H1 (cell line): Measurements from ENCODE around the gene CD96. TPM values are rescaled to one million over a fixed set of nuclear protein-coding genes. Genes with fewer than 3 reads are reported as not detected.

Source experiments
- CTCF ChIA-PET: fragments of 300-600 bp; sonication (Branson Sonifier 250); formaldehyde crosslinking; loops from one replicate; lab custom pipeline; 2021; ENCODE audit not compliant: partially characterized antibody; lab: Charles Lee
- POLR2A ChIA-PET: fragments of 300-600 bp; sonication (Branson Sonifier 250); formaldehyde crosslinking; loops from one replicate; lab custom pipeline; 2021; ENCODE audit warnings: inconsistent platforms; ENCODE audit not compliant: partially characterized antibody; lab: Charles Lee
- DNase-seq, 2 experiments: peaks; one replicate each; pipeline versions ENCODE4 v3.0.0 to v3.0.0-alpha.2; 2010 to 2022; ENCODE audit warnings: low spot score in 2 of 2, low read depth in 1 of 2, mixed read lengths in 1 of 2
- FAIRE-seq: peaks from 2 replicates; lab custom pipeline; 2011; peaks lifted over from hg19 to GRCh38; lab: Jason Lieb, UNC
- H2AFZ ChIP-seq: 2 replicates; pipeline ENCODE4 v1.8.1; 2012; ENCODE audit warnings: low read length, inconsistent platforms
- H2AK5ac ChIP-seq: 2 replicates; pipeline ENCODE4 v1.6.1; 2013; ENCODE audit warnings: low read depth, low read length
- H2BK120ac ChIP-seq: replicated peaks from 2 replicates; pipeline ENCODE3; 2013; ENCODE audit warnings: low read depth, low read length, inconsistent platforms
- H2BK12ac ChIP-seq: 2 replicates; pipeline ENCODE4 v1.6.1; 2013; ENCODE audit warnings: low read depth, low read length
- H2BK15ac ChIP-seq: 2 replicates; pipeline ENCODE4 v1.6.1; 2013; ENCODE audit warnings: low read length
- H2BK20ac ChIP-seq: 2 replicates; pipeline ENCODE4 v1.6.1; 2013; ENCODE audit warnings: low read length
- H2BK5ac ChIP-seq: 2 replicates; pipeline ENCODE4 v1.6.1; 2013; ENCODE audit warnings: low read depth, low read length
- H3K14ac ChIP-seq: 2 replicates; pipeline ENCODE4 v1.6.1; 2013; ENCODE audit warnings: inconsistent platforms; ENCODE audit not compliant: insufficient read length
- H3K18ac ChIP-seq: 2 replicates; pipeline ENCODE4 v1.6.1; 2013; ENCODE audit warnings: low read length; ENCODE audit errors: extremely low read depth
- H3K23ac ChIP-seq: 2 replicates; pipeline ENCODE4 v1.6.1; 2013; ENCODE audit warnings: inconsistent platforms; ENCODE audit not compliant: insufficient read length
- H3K23me2 ChIP-seq: 2 replicates; pipeline ENCODE4 v1.6.1; 2013; ENCODE audit warnings: low read depth, low read length
- H3K27ac ChIP-seq: 2 replicates; pipeline ENCODE4 v1.6.1; 2011; ENCODE audit warnings: low read depth, low read length, inconsistent platforms
- H3K27me3 ChIP-seq, 4 experiments: replicated peaks in 1 of 4; 1 replicate in 1 of 4; 2 replicates in 3 of 4; pipeline versions ENCODE4 v1.6.1 to v1.8.1; 2011 to 2013; ENCODE audit warnings: low read length in 3 of 4, mild to moderate bottlenecking in 3 of 4, inconsistent platforms in 2 of 4, mixed read lengths in 2 of 4, moderate library complexity in 1 of 4; ENCODE audit not compliant: control insufficient read depth in 3 of 4, insufficient read depth in 3 of 4; ENCODE audit errors: extremely low read depth in 1 of 4
- H3K36me3 ChIP-seq, 4 experiments: 2 replicates each; pipeline versions ENCODE4 v1.6.1 to v1.8.1; 2011 to 2013; ENCODE audit warnings: mild to moderate bottlenecking in 4 of 4, low read length in 3 of 4, moderate library complexity in 2 of 4, control low read depth in 1 of 4, inconsistent platforms in 1 of 4; ENCODE audit not compliant: insufficient read depth in 4 of 4, control insufficient read depth in 2 of 4
- H3K4ac ChIP-seq: replicated peaks from 2 replicates; pipeline ENCODE3; 2013; ENCODE audit warnings: low read length, low read depth, mixed read lengths, inconsistent platforms; ENCODE audit not compliant: insufficient read length
- H3K4me1 ChIP-seq, 4 experiments: replicated peaks in 1 of 4; 1 replicate in 1 of 4; 2 replicates in 3 of 4; pipeline versions ENCODE4 v1.6.1 to v1.8.1; 2011 to 2013; ENCODE audit warnings: low read length in 3 of 4, inconsistent platforms in 2 of 4, mixed read lengths in 1 of 4; ENCODE audit not compliant: insufficient read depth in 4 of 4, control insufficient read depth in 3 of 4
- H3K4me2 ChIP-seq, 2 experiments: 2 replicates each; pipeline versions ENCODE4 v1.6.1 to v1.8.1; 2011 to 2013; ENCODE audit warnings: low read depth in 2 of 2, low read length in 2 of 2, control low read depth in 1 of 2, inconsistent platforms in 1 of 2, mild to moderate bottlenecking in 1 of 2; ENCODE audit not compliant: insufficient read depth in 1 of 2
- H3K4me3 ChIP-seq, 4 experiments: fragments of 200-600, 300-600 bp in 1 of 4; sonication (generic), shearing (Covaris generic), sonication (Bioruptor Twin) in 1 of 4; 2 replicates each; pipeline versions ENCODE4 v1.5.1 to v1.8.1; 2011 to 2016; ENCODE audit warnings: low read length in 4 of 4, low read depth in 3 of 4, control low read depth in 2 of 4, inconsistent platforms in 2 of 4, mild to moderate bottlenecking in 2 of 4, mixed read lengths in 1 of 4, moderate library complexity in 1 of 4; ENCODE audit not compliant: insufficient read depth in 2 of 4; ENCODE audit errors: extremely low read depth in 1 of 4
- H3K56ac ChIP-seq: replicated peaks from 2 replicates; pipeline ENCODE3; 2013; ENCODE audit warnings: low read depth, mild to moderate bottlenecking, mixed read lengths, low read length, inconsistent platforms; ENCODE audit not compliant: insufficient read length
- H3K79me1 ChIP-seq: 2 replicates; pipeline ENCODE4 v1.6.1; 2013; ENCODE audit warnings: low read depth, low read length, control low read depth
- H3K79me2 ChIP-seq, 2 experiments: 2 replicates each; pipeline versions ENCODE4 v1.6.1 to v1.8.1; 2012 to 2013; ENCODE audit warnings: low read length in 2 of 2, mild to moderate bottlenecking in 2 of 2, inconsistent platforms in 1 of 2; ENCODE audit not compliant: insufficient read depth in 2 of 2, control insufficient read depth in 1 of 2
- H3K9ac ChIP-seq, 4 experiments: replicated peaks in 1 of 4; 1 replicate in 1 of 4; 2 replicates in 3 of 4; pipeline versions ENCODE4 v1.6.1 to v1.8.1; 2011 to 2013; ENCODE audit warnings: low read depth in 3 of 4, low read length in 3 of 4, control low read depth in 2 of 4, mild to moderate bottlenecking in 2 of 4, moderate library complexity in 2 of 4, inconsistent platforms in 1 of 4; ENCODE audit errors: extremely low read depth in 1 of 4
- H3K9me3 ChIP-seq, 2 experiments: 2 replicates each; pipeline versions ENCODE4 v1.6.1 to v1.8.1; 2012 to 2013; ENCODE audit warnings: mild to moderate bottlenecking in 2 of 2, moderate library complexity in 2 of 2, control low read depth in 1 of 2, inconsistent platforms in 1 of 2, low read depth in 1 of 2, low read length in 1 of 2, mixed read lengths in 1 of 2; ENCODE audit not compliant: insufficient read depth in 2 of 2
- H4K20me1 ChIP-seq, 2 experiments: replicated peaks in 1 of 2; 2 replicates each; pipeline versions ENCODE3 to v1.8.1; 2011 to 2013; ENCODE audit warnings: inconsistent platforms in 2 of 2, low read length in 2 of 2, mild to moderate bottlenecking in 1 of 2; ENCODE audit not compliant: insufficient read depth in 2 of 2, control insufficient read depth in 1 of 2
- H4K5ac ChIP-seq: 2 replicates; pipeline ENCODE4 v1.6.1; 2013; ENCODE audit warnings: low read length, low read depth, mixed read lengths, inconsistent platforms; ENCODE audit not compliant: insufficient read length
- H4K8ac ChIP-seq: 2 replicates; pipeline ENCODE4 v1.8.0; 2013; ENCODE audit warnings: mild to moderate bottlenecking, moderate library complexity, low read length, inconsistent platforms; ENCODE audit not compliant: insufficient read depth; ENCODE audit errors: extremely low read depth
- H4K91ac ChIP-seq: replicated peaks from 2 replicates; pipeline ENCODE3; 2013; ENCODE audit warnings: low read length, mixed read lengths, inconsistent platforms; ENCODE audit not compliant: insufficient read length
- CBX8 ChIP-seq: fragments of 300-800, 300-1000 bp; sonication (generic); IDR thresholded peaks from 2 replicates; pipeline ENCODE4 v1.7.1; 2016; ENCODE audit warnings: low read depth, low read length, borderline replicate concordance
- CTBP2 ChIP-seq: IDR thresholded peaks from 2 replicates; pipeline ENCODE4 v1.7.0; 2011; ENCODE audit warnings: borderline replicate concordance, mild to moderate bottlenecking, moderate library complexity, mixed read lengths, low read length; ENCODE audit not compliant: insufficient read depth, insufficient read length
- EZH2 ChIP-seq: fragments of 200-600 bp; sonication (generic); IDR thresholded peaks from 2 replicates; pipeline ENCODE4 v1.7.1; 2012; ENCODE audit warnings: low read depth, mild to moderate bottlenecking, moderate library complexity, low read length, inconsistent platforms; ENCODE audit not compliant: severe bottlenecking
- RNF2 ChIP-seq: fragments of 200-900, 300-1000 bp; sonication (generic); IDR thresholded peaks from 2 replicates; pipeline ENCODE4 v1.7.1; 2016; ENCODE audit warnings: borderline replicate concordance, low read depth, mild to moderate bottlenecking, antibody characterized with exemption, low read length; ENCODE audit not compliant: poor library complexity, severe bottlenecking; ENCODE audit errors: missing control alignments
- TEAD4 ChIP-seq: IDR thresholded peaks from 2 replicates; pipeline ENCODE4 v1.6.1; 2012; ENCODE audit warnings: low read depth, low read length, inconsistent platforms, mixed read lengths
- YY1 ChIP-seq: IDR thresholded peaks from 2 replicates; pipeline ENCODE4 v1.6.1; 2011; ENCODE audit warnings: low read depth, mild to moderate bottlenecking, low read length
- ZNF274 ChIP-seq: IDR thresholded peaks from 2 replicates; pipeline ENCODE4 v1.7.0; 2012; ENCODE audit warnings: low read length, borderline replicate concordance; ENCODE audit errors: extremely low read depth
- WGBS, 2 experiments: shearing (Covaris generic) in 1 of 2; methylation state at CpG; one replicate each; pipeline versions ENCODE4 v1.1.6 to v1.1.7; 2013 to 2015; ENCODE audit warnings: low lambda C conversion rate in 2 of 2, mixed read lengths in 2 of 2, inconsistent platforms in 1 of 2, low coverage in 1 of 2, missing lambda C conversion rate in 1 of 2; ENCODE audit not compliant: insufficient replicate concordance in 2 of 2, insufficient coverage in 1 of 2, insufficient read length in 1 of 2; ENCODE audit errors: extremely low coverage in 1 of 2, missing lambda C conversion rate in 1 of 2; 5-methylcytosine and 5-hydroxymethylcytosine counted together
- polyA plus RNA-seq, 7 experiments: library from polyadenylated mRNA; depleted of rRNA in 3 of 7; stranded (reverse) in 5 of 7; unstranded in 2 of 7; fragments of >200 nt in 5 of 7; fragments of 200-250 nt in 2 of 7; gene quantifications; 1 replicate in 5 of 7; 2 replicates in 1 of 7; 4 replicates in 1 of 7; pipeline versions ENCODE4 v1.2.1 to v1.2.3, GENCODE V29; 2011 to 2013; ENCODE audit warnings: missing spikeins in 2 of 7, mixed read lengths in 2 of 7
- total RNA-seq: library from RNA; stranded (reverse); fragmentation: NEBNext Ultra II Directional; extraction: Animal tissue kit (Norgen Biotek cat#: 25700); gene quantifications from 2 replicates; pipeline ENCODE4 v1.2.1, GENCODE V29; 2021

The CD96 gene
- total and polyA plus RNA-seq, 2 of the 8 experiments (the other 6 are each of a cell fraction or from before 2014, with no cell fraction given): not detected

DNA sequence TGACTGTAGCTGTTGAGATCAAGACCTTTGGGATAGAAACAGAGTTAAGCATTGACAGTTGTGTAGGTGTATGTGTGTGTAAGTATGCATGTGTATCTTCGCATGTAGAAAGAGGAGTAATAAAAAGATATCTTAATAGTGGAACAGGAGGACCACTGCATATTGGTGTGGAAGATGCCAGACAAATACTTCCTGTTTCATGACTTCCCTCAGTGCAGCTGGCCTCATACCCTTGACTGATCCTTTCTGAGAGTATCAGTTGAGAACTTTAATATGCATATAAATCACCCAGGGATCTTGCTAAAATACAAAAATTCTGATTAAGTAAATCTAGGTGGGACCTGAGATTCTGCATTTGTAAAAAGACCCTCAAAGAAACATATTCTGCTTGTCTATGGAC is 61.7 kb downstream of the CD96 start:
- 95% methylated on average over 1 of the region's 1 CpG; no CpG with 5 or more reads in 1 of the 2 experiments for WGBS, 2 experiments
- Histone ChIP-seq H3K4ac (no peak overlapping the region), H2BK20ac (no peak overlapping the region), H3K79me1 (no peaks in the 10 kb centered on the region), H4K8ac (no peak overlapping the region), H2BK12ac (no peak overlapping the region), H2AFZ (no peak overlapping the region), H3K4me2 (no peak overlapping the region), H3K23ac (no peak overlapping the region), H3K9me3 (no peaks in the 10 kb centered on the region), H3K9ac (no peak overlapping the region), H3K56ac (no peak overlapping the region), H2AK5ac (no peak overlapping the region), H2BK5ac (no peak overlapping the region), H2BK120ac (no peak overlapping the region), H2BK15ac (no peak overlapping the region), H3K23me2 (no peaks in the 10 kb centered on the region), H3K79me2 (no peaks in the 10 kb centered on the region), H3K27ac (no peak overlapping the region), H4K20me1 (no peaks in the 10 kb centered on the region), H3K36me3 (no peaks in the 10 kb centered on the region), H3K4me1 (no peaks in the 10 kb centered on the region), H4K5ac (no peak overlapping the region), H3K27me3 (no peaks in the 10 kb centered on the region), H3K18ac (no peak overlapping the region), H3K4me3 (no peak overlapping the region), H4K91ac (no peak overlapping the region), H3K14ac (no peak overlapping the region)
- CTCF ChIA-PET: interaction anchor here (0.6 to 0.7 kb wide), 2 partner anchors 80 to 574 kb away, joined by 3 to 4 read pairs; no protein-coding TSS in a partner anchor
- DNase-seq: no peak
- no peak for FAIRE-seq
- no peak for TF ChIP-seq CTBP2
- no peak for TF ChIP-seq RNF2
- TF ChIP-seq EZH2: no peak
- TF ChIP-seq YY1: no peak
- no peak for TF ChIP-seq ZNF274
- no peak for TF ChIP-seq CBX8
- no peak for TF ChIP-seq TEAD4
- POLR2A ChIA-PET: no interaction called here
